GM10847 (cell line): Measurements from ENCODE around the gene LRRC4C.

Experiments
- POLR2A ChIP-seq: IDR thresholded peaks from 2 replicates; pipeline ENCODE4 v1.6.1; 2011; ENCODE audit not compliant: insufficient read length; ENCODE audit errors: extremely low read depth

The LRRC4C gene

GRCh38 chr11:40226654-40227053 is 1232.8 kb downstream of the LRRC4C start:
- no peak for TF ChIP-seq POLR2A

- no peak for TF ChIP-seq POLR2A
Measured at GRCh38 chr11:40223596-40224330, 1235.7 kb downstream of the LRRC4C start.

- TF ChIP-seq POLR2A: no peak
Measured at GRCh38 chr11:40219401-40219800, 1240.1 kb downstream of the LRRC4C start.

GRCh38 chr11:40215556-40215955 is 1243.9 kb downstream of the LRRC4C start:
- TF ChIP-seq POLR2A: no peak

- no peak for TF ChIP-seq POLR2A
Measured at GRCh38 chr11:40207416-40207815, 1252.0 kb downstream of the LRRC4C start.

- TF ChIP-seq POLR2A: no peak
Measured at GRCh38 chr11:40204228-40204627, 1255.2 kb downstream of the LRRC4C start.

- TF ChIP-seq POLR2A: no peak
Measured at GRCh38 chr11:40203606-40204005, 1255.8 kb downstream of the LRRC4C start.

GRCh38 chr11:40202589-40203270 is 1256.7 kb downstream of the LRRC4C start:
- TF ChIP-seq POLR2A: no peak

- no peak for TF ChIP-seq POLR2A
Measured at GRCh38 chr11:40190294-40190693, 1269.2 kb downstream of the LRRC4C start.

GRCh38 chr11:40188848-40189247 is 1270.6 kb downstream of the LRRC4C start:
- TF ChIP-seq POLR2A: no peak

GRCh38 chr11:40187295-40187694 is 1272.2 kb downstream of the LRRC4C start:
- no peak for TF ChIP-seq POLR2A

GRCh38 chr11:40186437-40187263 is 1272.8 kb downstream of the LRRC4C start:
- TF ChIP-seq POLR2A: no peak

- no peak for TF ChIP-seq POLR2A
Measured at GRCh38 chr11:40185793-40186192, 1273.7 kb downstream of the LRRC4C start.

GRCh38 chr11:40183073-40184064 is 1276.1 kb downstream of the LRRC4C start:
- TF ChIP-seq POLR2A: no peak

- TF ChIP-seq POLR2A: no peak
Measured at GRCh38 chr11:40179541-40179940, 1279.9 kb downstream of the LRRC4C start.
